BJ (cell line): Measurements from ENCODE around the gene COG5. TPM values are rescaled to one million over a fixed set of nuclear protein-coding genes. Genes with fewer than 3 reads are reported as not detected.
"Not testable (repeated sequence)": the region's sequence is repeated elsewhere in the genome, so short reads cannot be mapped to it uniquely, and the experiment has no call there.

ENCODE experiments used
- CTCF ChIA-PET: fragments of 350-600 bp; formaldehyde crosslinking; extraction: SDS; loops from one replicate; lab custom pipeline; 2021; ENCODE audit warnings: antibody characterized with exemption, inconsistent platforms; lab: Yijun Ruan, JAX
- POLR2A ChIA-PET: fragments of 300-600 bp; sonication (Branson Sonifier 250); formaldehyde crosslinking; extraction: SDS; loops from one replicate; lab custom pipeline; 2021; ENCODE audit warnings: antibody characterized with exemption; lab: Charles Lee
- DNase-seq: peaks from one replicate; pipeline ENCODE4 v3.0.0-alpha.2; 2011; ENCODE audit warnings: low read depth
- H3K27me3 ChIP-seq: 2 replicates; pipeline ENCODE4 v1.6.0; 2011; ENCODE audit warnings: low read length; ENCODE audit not compliant: control insufficient read depth, insufficient read depth
- H3K36me3 ChIP-seq: 2 replicates; pipeline ENCODE4 v1.5.1; 2011; ENCODE audit warnings: low read length; ENCODE audit not compliant: control insufficient read depth, insufficient read depth
- H3K4me3 ChIP-seq: 2 replicates; pipeline ENCODE4 v1.5.1; 2011; ENCODE audit warnings: low read depth, mild to moderate bottlenecking, control low read depth, low read length
- CTCF ChIP-seq: IDR thresholded peaks from 2 replicates; pipeline ENCODE4 v1.5.1; 2011; ENCODE audit warnings: low read depth, mild to moderate bottlenecking, control low read depth, inconsistent platforms, low read length, moderate library complexity; ENCODE audit not compliant: insufficient read depth
- polyA plus RNA-seq: library from polyadenylated mRNA; depleted of rRNA; stranded (reverse); fragments of >200 nt; gene quantifications from 2 replicates; pipeline ENCODE4 v1.2.3, GENCODE V29; 2011

The COG5 gene
- polyA plus RNA-seq, 1 experiment = 20.5 TPM

GRCh38 chr7:107255602-107256001, 308.1 kb downstream of the COG5 start:
- H3K4me3 ChIP-seq = no peak overlapping the region
- H3K27me3 ChIP-seq = no peaks in the 10 kb centered on the region
- ChIA-PET POLR2A (no interaction called here), CTCF (no interaction called here)
- TF ChIP-seq CTCF = no peak
- no peak for DNase-seq
- H3K36me3 ChIP-seq = no peaks in the 10 kb centered on the region

GRCh38 chr7:107254398-107254985, 309.2 kb downstream of the COG5 start:
- no peaks in the 10 kb centered on the region for H3K27me3 ChIP-seq
- DNase-seq = no peak
- no peaks in the 10 kb centered on the region for H3K36me3 ChIP-seq
- H3K4me3 ChIP-seq = no peak overlapping the region
- POLR2A ChIA-PET = no interaction called here
- TF ChIP-seq CTCF = no peak
- CTCF ChIA-PET = no interaction called here

- H3K4me3 ChIP-seq = no peak overlapping the region
- CTCF ChIA-PET = no interaction called here
- POLR2A ChIA-PET = no interaction called here
- no peak for TF ChIP-seq CTCF
- H3K36me3 ChIP-seq = no peaks in the 10 kb centered on the region
- H3K27me3 ChIP-seq = no peaks in the 10 kb centered on the region
- DNase-seq = no peak
Measured at GRCh38 chr7:107253599-107253998, 310.1 kb downstream of the COG5 start.

GRCh38 chr7:107251963-107252362, 311.8 kb downstream of the COG5 start:
- ChIA-PET POLR2A (no interaction called here), CTCF (interaction anchor here (0.6 to 1.0 kb wide), 4 partner anchors 15 to 156 kb away, joined by 3 to 4 read pairs (median 4); no protein-coding TSS in a partner anchor)
- H3K4me3 ChIP-seq = no peak overlapping the region
- H3K36me3 ChIP-seq = no peaks in the 10 kb centered on the region
- no peak for DNase-seq
- H3K27me3 ChIP-seq = no peaks in the 10 kb centered on the region
- no peak for TF ChIP-seq CTCF

- no peak for TF ChIP-seq CTCF
- Histone ChIP-seq H3K36me3 (no peaks in the 10 kb centered on the region), H3K27me3 (no peaks in the 10 kb centered on the region), H3K4me3 (no peak overlapping the region)
- ChIA-PET CTCF (no interaction called here), POLR2A (no interaction called here)
- no peak for DNase-seq
Measured at GRCh38 chr7:107248551-107249316, 315.0 kb downstream of the COG5 start.

GRCh38 chr7:107246836-107247235, 316.9 kb downstream of the COG5 start:
- H3K4me3 ChIP-seq, H3K36me3 ChIP-seq, POLR2A ChIA-PET, CTCF ChIA-PET, H3K27me3 ChIP-seq, DNase-seq: not testable (repeated sequence)
